NCI-H345 treated with DMSO at 0.1 percent for 48 hours (cell line): ENCODE results near the gene ETV2.
A peak's percentile ranks its signal among the peaks of the same experiment; 100 is the strongest.
"Not testable (repeated sequence)": the region's sequence is repeated elsewhere in the genome, so short reads cannot be mapped to it uniquely, and the experiment has no call there.

Source experiments
- DNase-seq: peaks from one replicate; lab custom pipeline; 2025; ENCODE audit not compliant: unreplicated experiment; lab: John Stamatoyannopoulos, UW

The ETV2 gene, protein sequence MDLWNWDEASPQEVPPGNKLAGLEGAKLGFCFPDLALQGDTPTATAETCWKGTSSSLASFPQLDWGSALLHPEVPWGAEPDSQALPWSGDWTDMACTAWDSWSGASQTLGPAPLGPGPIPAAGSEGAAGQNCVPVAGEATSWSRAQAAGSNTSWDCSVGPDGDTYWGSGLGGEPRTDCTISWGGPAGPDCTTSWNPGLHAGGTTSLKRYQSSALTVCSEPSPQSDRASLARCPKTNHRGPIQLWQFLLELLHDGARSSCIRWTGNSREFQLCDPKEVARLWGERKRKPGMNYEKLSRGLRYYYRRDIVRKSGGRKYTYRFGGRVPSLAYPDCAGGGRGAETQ

DNA sequence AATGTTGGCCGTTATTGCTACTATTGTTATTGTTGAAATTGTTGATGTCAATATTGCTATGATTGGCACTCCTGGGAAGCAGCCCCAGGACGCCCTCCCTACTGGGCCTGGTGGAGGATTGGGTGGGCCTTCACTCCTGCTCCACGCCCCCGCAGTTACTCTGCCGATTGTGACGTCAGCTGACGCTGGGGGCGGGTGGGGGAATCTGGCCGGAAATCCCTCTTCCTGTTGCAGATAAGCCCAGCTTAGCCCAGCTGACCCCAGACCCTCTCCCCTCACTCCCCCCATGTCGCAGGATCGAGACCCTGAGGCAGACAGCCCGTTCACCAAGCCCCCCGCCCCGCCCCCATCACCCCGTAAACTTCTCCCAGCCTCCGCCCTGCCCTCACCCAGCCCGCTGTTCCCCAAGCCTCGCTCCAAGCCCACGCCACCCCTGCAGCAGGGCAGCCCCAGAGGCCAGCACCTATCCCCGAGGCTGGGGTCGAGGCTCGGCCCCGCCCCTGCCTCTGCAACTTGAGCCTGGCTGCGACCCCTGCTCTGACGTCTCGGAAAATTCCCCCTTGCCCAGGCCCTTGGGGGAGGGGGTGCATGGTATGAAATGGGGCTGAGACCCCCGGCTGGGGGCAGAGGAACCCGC lies at the start of gene ETV2:
Gene ETV2 (plus strand): TSS at position 231 of the 637 bp plus-strand sequence. CDS start 716 bp downstream, outside the sequence.
- DNase-seq, result no peak

- DNase-seq, result peak; percentile 36
These were observed 49.3 kb upstream of the ETV2 start for GRCh38 chr19:35592226-35592625.

GRCh38 chr19:35595026-35595425 lies 46.5 kb upstream of the ETV2 start:
- DNase-seq, result not testable (repeated sequence)

DNA sequence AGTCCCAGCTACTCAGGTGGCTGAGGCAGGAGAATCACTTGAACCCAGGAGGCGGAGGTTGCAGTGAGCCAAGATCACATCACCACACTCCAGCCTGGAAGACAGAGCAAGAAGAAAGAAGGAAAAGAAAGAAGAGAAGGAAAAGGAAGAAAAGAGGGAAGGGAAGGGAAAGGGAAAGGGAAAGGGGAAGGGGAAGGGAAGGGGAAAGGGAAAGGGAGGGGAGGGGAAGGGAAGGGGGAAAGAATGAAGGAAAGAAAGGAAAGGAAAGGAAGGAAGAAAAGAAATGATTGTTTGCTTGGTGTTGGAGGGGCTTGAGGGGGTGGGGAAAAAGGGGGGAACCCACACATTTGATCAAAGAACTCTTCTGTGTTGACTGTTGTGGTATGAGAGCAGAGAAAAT lies 45.6 kb upstream of the ETV2 start:
- DNase-seq, result no peak

GRCh38 chr19:35596366-35596999 lies 45.1 kb upstream of the ETV2 start:
- no peak for DNase-seq

- no peak for DNase-seq
These were observed 39.6 kb upstream of the ETV2 start for GRCh38 chr19:35601971-35602370.

DNA sequence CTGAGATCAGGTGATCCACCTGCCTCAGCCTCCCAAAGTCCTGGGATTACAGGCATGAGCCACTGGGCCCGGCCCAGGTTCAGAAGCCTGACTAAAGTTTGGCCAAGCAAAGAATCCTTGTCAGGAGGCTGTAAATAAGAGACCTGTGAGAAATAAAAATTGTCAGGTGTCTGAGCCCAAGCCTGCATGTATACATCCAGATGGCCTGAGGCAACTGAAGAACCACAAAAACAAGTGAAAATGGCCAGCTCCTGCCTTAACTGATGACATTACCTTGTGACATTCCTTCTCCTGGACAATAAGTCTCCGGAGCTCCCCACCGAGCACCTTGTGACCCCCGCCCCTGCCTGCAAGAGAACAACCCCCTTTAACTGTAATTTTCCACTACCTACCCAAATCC lies 37.1 kb upstream of the ETV2 start:
- not testable (repeated sequence) for DNase-seq

DNA sequence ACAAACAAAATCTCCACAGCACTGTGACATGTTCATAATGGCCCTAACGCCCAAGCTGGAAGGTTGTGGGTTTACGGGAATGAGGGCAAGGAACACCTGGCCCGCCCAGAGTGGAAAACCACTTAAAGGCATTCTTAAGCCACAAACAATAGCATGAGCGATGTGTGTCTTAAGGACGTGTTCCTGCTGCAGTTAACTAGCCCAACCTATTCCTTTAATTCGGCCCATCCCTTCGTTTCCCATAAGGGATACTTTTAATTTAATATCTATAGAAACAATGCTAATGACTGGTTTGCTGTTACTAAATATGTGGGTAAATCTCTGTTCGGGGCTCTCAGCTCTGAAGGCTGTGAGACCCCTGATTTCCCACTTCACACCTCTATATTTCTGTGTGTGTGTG lies 34.4 kb upstream of the ETV2 start:
- DNase-seq, result not testable (repeated sequence)

- no peak for DNase-seq
These were observed 33.9 kb upstream of the ETV2 start for GRCh38 chr19:35607661-35608060.

DNA sequence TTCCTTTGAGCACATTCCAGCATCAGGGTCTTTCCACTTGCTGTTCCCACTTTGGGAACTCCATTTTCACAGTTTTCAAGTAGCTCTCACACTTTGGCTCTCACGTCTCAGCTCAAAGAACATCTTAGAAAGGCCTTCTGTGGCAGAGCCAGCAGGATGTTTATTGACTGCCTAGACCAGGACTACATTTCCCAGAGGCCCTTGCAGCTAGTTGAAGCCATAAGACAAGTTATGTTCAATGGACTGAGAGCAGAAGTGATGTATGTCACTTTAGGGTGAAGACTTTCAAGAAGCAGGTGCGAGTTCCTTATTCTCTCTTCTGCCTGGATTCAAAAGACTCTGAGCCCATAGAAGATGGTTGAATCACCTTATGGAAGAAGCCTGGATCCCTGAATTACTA lies 33.3 kb upstream of the ETV2 start:
- DNase-seq, result no peak

GRCh38 chr19:35609851-35610353 lies 31.6 kb upstream of the ETV2 start:
- DNase-seq, result no peak

DNA sequence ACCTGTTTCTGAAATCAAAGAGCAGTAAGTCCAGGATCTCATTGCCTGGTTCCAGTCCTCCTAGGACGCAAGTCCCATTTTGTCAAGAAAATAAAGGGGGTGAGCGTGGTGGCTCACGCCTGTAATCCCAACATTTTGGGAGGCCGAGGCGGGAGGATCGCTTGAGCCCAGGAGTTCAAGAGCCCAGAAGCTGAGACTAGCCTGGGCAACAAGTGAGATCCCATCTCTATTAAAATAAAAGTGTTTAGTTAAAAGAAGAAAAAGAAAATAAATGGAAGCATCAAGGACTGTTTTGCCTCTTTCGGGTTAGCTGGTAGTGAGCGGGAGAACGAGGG lies 29.4 kb upstream of the ETV2 start:
- no peak for DNase-seq

- peak; percentile 98 for DNase-seq
These were observed 28.8 kb upstream of the ETV2 start, which contains the start of gene HAUS5 for GRCh38 chr19:35612559-35613321. TSS of gene HAUS5 (plus strand) at chr19:35612735. CDS start at chr19:35612795, 60 bp downstream.

DNA sequence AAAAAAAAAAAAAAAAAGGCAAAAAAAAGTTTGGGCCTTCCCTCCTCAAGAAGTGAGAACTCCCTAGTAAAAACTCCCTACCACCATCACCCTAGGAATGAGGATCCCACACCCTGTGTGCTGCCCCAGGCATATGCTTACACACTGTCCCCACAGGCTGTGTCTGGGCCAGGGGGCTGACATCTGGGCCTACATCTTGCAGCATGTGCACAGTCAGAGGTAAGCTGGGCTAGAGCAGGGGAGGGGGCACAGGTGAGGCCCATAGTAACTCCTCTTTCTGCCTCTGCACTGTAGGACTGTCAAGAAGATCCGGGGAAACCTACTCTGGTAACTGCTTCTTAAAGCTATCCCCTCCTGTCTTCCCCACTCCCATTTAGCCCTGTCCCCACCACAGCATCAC lies 28.0 kb upstream of the ETV2 start:
- DNase-seq, result no peak

- DNase-seq, result no peak
These were observed 26.5 kb upstream of the ETV2 start for GRCh38 chr19:35615036-35615435.

DNA sequence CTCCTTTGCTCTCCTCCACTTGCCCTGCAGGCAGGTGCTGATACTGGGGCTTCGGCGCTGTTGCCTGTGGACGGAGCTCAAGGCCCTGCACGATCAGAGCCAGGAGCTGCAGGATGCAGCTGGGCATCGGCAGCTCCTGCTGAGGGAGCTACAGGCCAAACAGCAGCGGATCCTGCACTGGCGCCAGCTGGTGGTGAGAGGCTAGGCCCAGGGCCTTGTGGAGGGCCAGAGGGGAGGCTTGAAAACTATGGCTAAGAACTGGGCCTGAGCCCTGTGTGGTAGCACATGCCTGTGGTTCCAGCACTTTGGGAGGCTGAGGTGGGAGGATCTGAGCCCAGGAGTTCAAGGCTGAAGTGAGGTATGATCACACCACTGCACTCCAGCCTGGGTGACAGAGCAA lies 22.7 kb upstream of the ETV2 start:
- DNase-seq, result no peak

- DNase-seq, result no peak
These were observed 22.1 kb upstream of the ETV2 start for GRCh38 chr19:35619290-35619923.

GRCh38 chr19:35620001-35620400 lies 21.5 kb upstream of the ETV2 start:
- DNase-seq, result no peak

DNA sequence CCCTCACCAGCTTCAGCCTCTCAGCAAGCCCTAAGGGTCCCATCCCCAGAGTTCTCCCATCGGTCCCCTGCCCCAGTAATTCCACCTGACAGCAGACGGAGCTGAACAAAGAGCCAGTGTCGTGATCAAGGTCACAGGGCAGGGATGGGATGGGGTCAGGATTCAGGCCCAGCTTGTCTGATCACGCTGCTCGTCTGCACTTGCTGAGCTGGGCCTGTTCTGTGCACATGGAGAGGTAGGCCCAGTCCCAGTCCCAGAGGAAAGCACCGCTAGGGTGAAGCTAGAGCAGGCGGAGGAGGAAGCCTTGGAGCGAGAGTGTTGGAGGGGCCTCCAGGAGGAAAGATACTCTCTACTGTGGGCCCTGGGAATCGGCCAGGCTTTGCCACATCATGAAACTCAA lies 19.8 kb upstream of the ETV2 start:
- no peak for DNase-seq

- DNase-seq, result no peak
These were observed 18.8 kb upstream of the ETV2 start for GRCh38 chr19:35622750-35623149.
